Trophoblast cell (in vitro differentiated cells and primary cell): ENCODE results near the gene ABCB4.
A peak's percentile ranks its signal among the peaks of the same experiment; 100 is the strongest.

ENCODE experiments used
- DNase-seq, 2 donors: peaks; one replicate each; pipeline ENCODE4 v3.0.0-alpha.2; 2016
- H2AFZ ChIP-seq: 2 replicates; pipeline ENCODE4 v1.6.1; 2013; ENCODE audit warnings: low read length, moderate library complexity, mild to moderate bottlenecking; ENCODE audit not compliant: insufficient read depth, poor library complexity
- H2AK5ac ChIP-seq: 2 replicates; pipeline ENCODE4 v1.6.1; 2013; ENCODE audit warnings: mild to moderate bottlenecking, low read length
- H2BK120ac ChIP-seq: 2 replicates; pipeline ENCODE4 v1.6.1; 2013; ENCODE audit warnings: low read length, mild to moderate bottlenecking, moderate library complexity; ENCODE audit not compliant: insufficient read depth, poor library complexity
- H2BK12ac ChIP-seq: 2 replicates; pipeline ENCODE4 v1.6.1; 2013; ENCODE audit warnings: mild to moderate bottlenecking, low read length, moderate library complexity
- H2BK5ac ChIP-seq: 2 replicates; pipeline ENCODE4 v1.6.1; 2013; ENCODE audit warnings: low read length, low read depth, moderate library complexity, mild to moderate bottlenecking; ENCODE audit not compliant: poor library complexity
- H3K14ac ChIP-seq: 2 replicates; pipeline ENCODE4 v1.6.1; 2013; ENCODE audit warnings: mild to moderate bottlenecking, low read length
- H3K18ac ChIP-seq: 2 replicates; pipeline ENCODE4 v1.6.1; 2013; ENCODE audit warnings: mild to moderate bottlenecking, low read length
- H3K23ac ChIP-seq: 2 replicates; pipeline ENCODE4 v1.6.1; 2013; ENCODE audit warnings: low read length
- H3K27ac ChIP-seq: 2 replicates; pipeline ENCODE4 v1.5.1; 2013; ENCODE audit warnings: low read depth, mild to moderate bottlenecking, inconsistent platforms, low read length, moderate library complexity
- H3K27me3 ChIP-seq: 2 replicates; pipeline ENCODE4 v1.6.1; 2013; ENCODE audit warnings: inconsistent platforms, mild to moderate bottlenecking, low read length, moderate library complexity; ENCODE audit not compliant: insufficient read depth
- H3K36me3 ChIP-seq, 2 experiments: 1 replicate in 1 of 2; 2 replicates in 1 of 2; pipeline ENCODE4 v1.6.1; 2013; ENCODE audit warnings: low read length in 2 of 2, mild to moderate bottlenecking in 2 of 2, moderate library complexity in 1 of 2; ENCODE audit not compliant: insufficient read depth in 2 of 2, control insufficient read depth in 1 of 2
- H3K4ac ChIP-seq: 2 replicates; pipeline ENCODE4 v1.6.1; 2013; ENCODE audit warnings: low read depth, mild to moderate bottlenecking, low read length, moderate library complexity
- H3K4me1 ChIP-seq, 2 experiments: 1 replicate in 1 of 2; 2 replicates in 1 of 2; pipeline ENCODE4 v1.6.1; 2013; ENCODE audit warnings: low read length in 2 of 2, mild to moderate bottlenecking in 2 of 2, moderate library complexity in 1 of 2; ENCODE audit not compliant: insufficient read depth in 2 of 2, control insufficient read depth in 1 of 2
- H3K4me2 ChIP-seq: 2 replicates; pipeline ENCODE4 v1.6.1; 2013; ENCODE audit warnings: inconsistent platforms, mild to moderate bottlenecking, low read length, moderate library complexity
- H3K4me3 ChIP-seq: 2 replicates; pipeline ENCODE4 v1.5.1; 2013; ENCODE audit warnings: mild to moderate bottlenecking, low read depth, low read length, inconsistent platforms
- H3K79me1 ChIP-seq: one replicate; pipeline ENCODE4 v1.6.1; 2013; ENCODE audit warnings: low read length
- H3K79me2 ChIP-seq: 2 replicates; pipeline ENCODE4 v1.6.1; 2013; ENCODE audit warnings: low read length, mild to moderate bottlenecking; ENCODE audit not compliant: control insufficient read depth, insufficient read depth, poor library complexity
- H3K9ac ChIP-seq: 2 replicates; pipeline ENCODE4 v1.6.1; 2013; ENCODE audit warnings: mild to moderate bottlenecking, low read length
- H3K9me3 ChIP-seq: 2 replicates; pipeline ENCODE4 v1.6.1; 2013; ENCODE audit warnings: low read depth, mild to moderate bottlenecking, control low read depth, inconsistent platforms, low read length; ENCODE audit not compliant: insufficient read depth
- H4K12ac ChIP-seq: 2 replicates; pipeline ENCODE4 v1.6.1; 2013; ENCODE audit warnings: low read depth, mild to moderate bottlenecking, low read length, moderate library complexity
- H4K8ac ChIP-seq: 2 replicates; pipeline ENCODE4 v1.6.1; 2013; ENCODE audit warnings: low read depth, mild to moderate bottlenecking, low read length, moderate library complexity
- H4K91ac ChIP-seq: one replicate; pipeline ENCODE4 v1.6.1; 2013; ENCODE audit warnings: low read depth, mild to moderate bottlenecking, low read length, moderate library complexity
- WGBS: extraction: QIAGEN DNeasy Blood & Tissue Kit; methylation state at CpG from one replicate; pipeline ENCODE4 v1.1.7; 2013; ENCODE audit warnings: missing lambda C conversion rate; ENCODE audit not compliant: insufficient read length, insufficient coverage; ENCODE audit errors: extremely low coverage; 5-methylcytosine and 5-hydroxymethylcytosine counted together

The ABCB4 gene

GRCh38 chr7:87494454-87494853 is 19.0 kb upstream of the ABCB4 start:
- Histone ChIP-seq H3K4me3 (no peak overlapping the region), H2AK5ac (no peak overlapping the region), H3K79me2 (no peaks in the 10 kb centered on the region), H4K91ac (no peak overlapping the region), H3K18ac (no peak overlapping the region), H3K79me1 (no peaks in the 10 kb centered on the region), H3K4me1 (no peaks in the 10 kb centered on the region), H3K23ac (no peak overlapping the region), H3K27me3 (no peaks in the 10 kb centered on the region), H3K27ac (no peak overlapping the region), H2BK5ac (no peak overlapping the region), H2BK120ac (no peak overlapping the region), H2AFZ (no peak overlapping the region), H3K9me3 (no peaks in the 10 kb centered on the region), H4K12ac (no peak overlapping the region), H3K36me3 (no peaks in the 10 kb centered on the region), H4K8ac (no peak overlapping the region), H3K4ac (no peak overlapping the region), H3K4me2 (no peak overlapping the region), H3K9ac (no peak overlapping the region), H2BK12ac (no peak overlapping the region), H3K14ac (no peak overlapping the region)
- no CpG with 5 or more reads among the region's 1 CpG for WGBS
- no peak for DNase-seq

DNA sequence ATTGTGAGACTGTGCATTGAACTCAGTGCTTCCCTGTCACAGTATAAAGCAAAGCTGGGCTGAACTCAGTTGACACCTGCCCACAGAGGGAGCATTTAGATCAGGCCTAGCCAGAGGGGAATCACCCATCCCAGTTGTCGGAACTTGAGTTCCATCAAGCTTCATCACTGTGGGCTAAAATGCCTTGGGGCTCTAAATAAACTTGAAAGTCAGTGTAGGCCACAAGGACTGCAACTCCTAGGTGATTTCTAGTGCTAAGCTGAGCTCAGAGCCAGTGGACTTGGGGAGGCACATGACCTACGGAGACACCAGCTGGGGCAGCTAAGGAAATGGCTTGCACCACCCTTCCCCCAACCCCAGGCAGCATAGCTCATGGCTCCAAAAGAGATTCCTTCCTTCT is 7.7 kb upstream of the ABCB4 start:
- Histone ChIP-seq H4K12ac (no peak overlapping the region), H3K14ac (no peak overlapping the region), H2AFZ (no peak overlapping the region), H2BK5ac (no peak overlapping the region), H3K9me3 (no peaks in the 10 kb centered on the region), H3K27me3 (no peaks in the 10 kb centered on the region), H3K4me3 (no peak overlapping the region), H3K79me1 (no peaks in the 10 kb centered on the region), H2BK120ac (no peak overlapping the region), H3K27ac (no peak overlapping the region), H4K91ac (no peak overlapping the region), H3K79me2 (no peaks in the 10 kb centered on the region), H3K4me2 (no peak overlapping the region), H2BK12ac (no peak overlapping the region), H3K4ac (no peak overlapping the region), H3K4me1 (no peaks in the 10 kb centered on the region), H3K36me3 (no peaks in the 10 kb centered on the region), H3K23ac (no peak overlapping the region), H3K18ac (no peak overlapping the region), H3K9ac (no peak overlapping the region), H4K8ac (no peak overlapping the region), H2AK5ac (no peak overlapping the region)
- peak in 1 of 2 donors; percentile 23 for DNase-seq
- no CpG with 5 or more reads among the region's 2 CpGs for WGBS

GRCh38 chr7:87482115-87482514 is 6.6 kb upstream of the ABCB4 start:
- no peak overlapping the region for H3K4me2 ChIP-seq
- WGBS: no CpG with 5 or more reads among the region's 3 CpGs
- no peak overlapping the region for H3K23ac ChIP-seq
- H3K4ac ChIP-seq: no peak overlapping the region
- H3K79me2 ChIP-seq: no peaks in the 10 kb centered on the region
- H3K9me3 ChIP-seq: no peaks in the 10 kb centered on the region
- no peaks in the 10 kb centered on the region for H3K36me3 ChIP-seq
- no peak overlapping the region for H2BK5ac ChIP-seq
- no peak for DNase-seq
- no peak overlapping the region for H4K91ac ChIP-seq
- no peak overlapping the region for H2BK120ac ChIP-seq
- H3K14ac ChIP-seq: no peak overlapping the region
- no peak overlapping the region for H2AK5ac ChIP-seq
- no peak overlapping the region for H3K27ac ChIP-seq
- no peak overlapping the region for H2AFZ ChIP-seq
- no peaks in the 10 kb centered on the region for H3K27me3 ChIP-seq
- H4K8ac ChIP-seq: no peak overlapping the region
- H3K18ac ChIP-seq: no peak overlapping the region
- H3K79me1 ChIP-seq: no peaks in the 10 kb centered on the region
- H3K4me1 ChIP-seq: no peaks in the 10 kb centered on the region
- no peak overlapping the region for H3K9ac ChIP-seq
- no peak overlapping the region for H4K12ac ChIP-seq
- no peak overlapping the region for H2BK12ac ChIP-seq
- no peak overlapping the region for H3K4me3 ChIP-seq

GRCh38 chr7:87480386-87480785 is 4.9 kb upstream of the ABCB4 start:
- no peak for DNase-seq
- Histone ChIP-seq H2BK5ac (no peak overlapping the region), H3K27ac (no peak overlapping the region), H2BK12ac (no peak overlapping the region), H3K4ac (no peak overlapping the region), H2AK5ac (no peak overlapping the region), H2BK120ac (no peak overlapping the region), H4K91ac (no peak overlapping the region), H3K4me2 (no peak overlapping the region), H3K79me2 (no peaks in the 10 kb centered on the region), H3K4me3 (no peak overlapping the region), H3K36me3 (no peaks in the 10 kb centered on the region), H3K9me3 (no peaks in the 10 kb centered on the region), H3K9ac (no peak overlapping the region), H3K27me3 (peaks cover 7% of the 10 kb centered on the region), H3K23ac (no peak overlapping the region), H3K79me1 (no peaks in the 10 kb centered on the region), H3K4me1 (peaks cover under 1% of the 10 kb centered on the region in 2 experiments), H4K8ac (no peak overlapping the region), H3K18ac (no peak overlapping the region), H2AFZ (no peak overlapping the region), H3K14ac (no peak overlapping the region), H4K12ac (no peak overlapping the region)
- WGBS: no CpG with 5 or more reads among the region's 2 CpGs
